T-helper 1 cell (primary cell): ENCODE results near the gene MBLAC1.

ENCODE experiments used
- DNase-seq, 5 donors: peaks; one replicate each; pipeline ENCODE4 v3.0.0-alpha.2; 2012 to 2020
- total RNA-seq, 4 donors: gene quantifications; one replicate each; lab custom pipeline; 2026; lab: John Stamatoyannopoulos, UW

The MBLAC1 gene
- 3.5 to 6.3 (median 5.1) reads per million in 4 donors for total RNA-seq

- peak; percentile 81 to 92 (median 88) for DNase-seq
Observed at GRCh38 chr7:100126931-100127865, at the start of gene MBLAC1. MBLAC1 (plus strand) TSS chr7:100126967; CDS start chr7:100127396, 429 bp downstream.

GRCh38 chr7:100077205-100077604 is 49.6 kb upstream of the MBLAC1 start:
- DNase-seq, result no peak

- no peak for DNase-seq
Observed at GRCh38 chr7:100079024-100079560, 47.7 kb upstream of the MBLAC1 start.

- DNase-seq, result peak in 1 of 5 donors; percentile 17
Observed at GRCh38 chr7:100080907-100081534, 45.7 kb upstream of the MBLAC1 start.

- peak; percentile 94 to 99 (median 97) for DNase-seq
Observed at GRCh38 chr7:100081535-100082102, 45.1 kb upstream of the MBLAC1 start, which contains the start of gene ZNF3. ZNF3 (minus strand) TSS chr7:100081723; CDS start chr7:100077357, 4,366 bp downstream.

GRCh38 chr7:100082978-100083377 is 43.8 kb upstream of the MBLAC1 start:
- DNase-seq, result no peak

- DNase-seq, result no peak
Observed at GRCh38 chr7:100085515-100085914, 41.3 kb upstream of the MBLAC1 start.

- DNase-seq, result no peak
Observed at GRCh38 chr7:100087055-100087750, 39.6 kb upstream of the MBLAC1 start.

GRCh38 chr7:100088095-100088620 is 38.6 kb upstream of the MBLAC1 start:
- no peak for DNase-seq

- peak; percentile 75 to 83 (median 80) for DNase-seq
Observed at GRCh38 chr7:100088621-100089457, 37.9 kb upstream of the MBLAC1 start, which contains the start of gene COPS6. COPS6 (plus strand) TSS chr7:100088969; CDS start chr7:100088991, 22 bp downstream.

- no peak for DNase-seq
Observed at GRCh38 chr7:100089458-100090196, 37.1 kb upstream of the MBLAC1 start.

- DNase-seq, result no peak
Observed at GRCh38 chr7:100090527-100091410, 36.0 kb upstream of the MBLAC1 start.

- DNase-seq, result no peak
Observed at GRCh38 chr7:100091411-100092181, 35.2 kb upstream of the MBLAC1 start.

- no peak for DNase-seq
Observed at GRCh38 chr7:100093054-100093453, 33.7 kb upstream of the MBLAC1 start.

GRCh38 chr7:100093498-100093897 is 33.3 kb upstream of the MBLAC1 start:
- DNase-seq, result no peak

GRCh38 chr7:100093925-100094486 is 32.8 kb upstream of the MBLAC1 start:
- DNase-seq, result no peak

GRCh38 chr7:100095289-100095688 is 31.5 kb upstream of the MBLAC1 start:
- DNase-seq, result no peak

GRCh38 chr7:100095704-100096103 is 31.1 kb upstream of the MBLAC1 start:
- no peak for DNase-seq
